CD4-positive, alpha-beta T cell treated with Interleukin-15 for 4 hours (primary cell): ENCODE data around the gene CALM3.

Source experiments
- DNase-seq: peaks from one replicate; pipeline ENCODE4 v3.0.0-alpha.2; 2020; ENCODE audit warnings: low spot score

Gene CALM3

GRCh38 chr19:46600384-46601317 is 479 bp upstream of the CALM3 start:
- DNase-seq: peak; percentile 98

GRCh38 chr19:46602392-46603194 is 1.5 kb downstream of the CALM3 start:
- DNase-seq: peak; percentile 14

GRCh38 chr19:46603195-46603637 is 2.1 kb downstream of the CALM3 start:
- no peak for DNase-seq

- DNase-seq: no peak
Observed at GRCh38 chr19:46603752-46604231, 2.7 kb downstream of the CALM3 start.

- no peak for DNase-seq
Observed at GRCh38 chr19:46604781-46605355, 3.7 kb downstream of the CALM3 start.

- DNase-seq: no peak
Observed at GRCh38 chr19:46605356-46605821, 4.3 kb downstream of the CALM3 start.

GRCh38 chr19:46606019-46606418 is 4.9 kb downstream of the CALM3 start:
- DNase-seq: no peak

- no peak for DNase-seq
Observed at GRCh38 chr19:46606681-46607447, 5.7 kb downstream of the CALM3 start.

- no peak for DNase-seq
Observed at GRCh38 chr19:46607448-46607841, 6.3 kb downstream of the CALM3 start.

GRCh38 chr19:46608178-46608577 is 7.0 kb downstream of the CALM3 start:
- DNase-seq: no peak

- no peak for DNase-seq
Observed at GRCh38 chr19:46608581-46609345, 7.6 kb downstream of the CALM3 start.

- DNase-seq: no peak
Observed at GRCh38 chr19:46609511-46610412, 8.6 kb downstream of the CALM3 start.

GRCh38 chr19:46610413-46610775 is 9.3 kb downstream of the CALM3 start:
- no peak for DNase-seq

GRCh38 chr19:46610851-46611770 is 10.0 kb downstream of the CALM3 start:
- DNase-seq: peak; percentile 23

GRCh38 chr19:46611776-46612175 is 10.6 kb downstream of the CALM3 start:
- DNase-seq: no peak

- DNase-seq: no peak
Observed at GRCh38 chr19:46613525-46613924, 12.4 kb downstream of the CALM3 start.

- peak; percentile 82 for DNase-seq
Observed at GRCh38 chr19:46614114-46614722, 13.1 kb downstream of the CALM3 start.

GRCh38 chr19:46615966-46616365 is 14.8 kb downstream of the CALM3 start:
- DNase-seq: no peak
